Measurements from ENCODE around the gene HPS5. TPM values are rescaled to one million over a fixed set of nuclear protein-coding genes. Genes with fewer than 3 reads are reported as not detected.
"Not testable (repeated sequence)": the region's sequence is repeated elsewhere in the genome, so short reads cannot be mapped to it uniquely, and the experiment has no call there.

The HPS5 gene
- total RNA-seq, 2 experiments from 2014 or later, result 23.0 to 29.9 TPM

DNA sequence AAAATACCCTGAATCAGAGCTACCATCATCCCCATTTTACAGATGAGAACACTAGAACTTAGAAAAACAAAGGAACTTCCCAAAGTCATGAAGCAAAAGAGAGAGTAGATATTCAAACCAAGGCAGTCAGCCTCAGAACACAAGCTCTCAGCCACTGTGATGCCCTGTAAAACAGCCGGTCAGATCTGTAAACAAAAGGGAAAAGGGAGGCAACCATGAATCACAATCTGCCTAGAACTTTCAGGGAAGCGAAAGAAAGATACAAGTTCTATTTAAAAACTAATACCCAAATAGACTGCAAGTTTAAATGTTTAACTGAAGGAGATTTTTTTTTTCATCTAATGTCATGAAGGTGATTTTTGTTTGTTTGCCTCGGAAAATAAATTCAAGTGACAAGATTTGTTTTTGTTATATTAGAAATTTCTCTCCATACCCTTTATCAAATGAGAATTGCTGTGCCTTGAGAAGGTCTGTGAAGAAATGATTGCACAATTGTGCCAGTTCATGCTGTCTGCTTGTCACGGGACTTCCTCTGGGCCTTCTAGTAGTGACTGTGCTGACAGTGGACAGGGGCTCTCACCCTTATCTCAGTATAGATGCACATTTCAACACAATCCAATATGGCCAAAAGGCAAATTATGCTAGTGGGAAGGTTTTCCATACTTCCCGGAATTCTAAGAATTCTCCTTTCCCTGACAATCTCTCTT is 44.2 kb downstream of the HPS5 start:
- ChIA-PET POLR2A (interaction anchor here (0.7 kb wide), 2 partner anchors 137 to 356 kb away, joined by 4 read pairs; partner anchors contain the start of gene SPTY2D1), CTCF (ENCODE audit: unreplicated experiment) (no interaction called here)
- intact Hi-C loops (cut with micrococcal nuclease; ENCODE audit: unreplicated experiment), result no loop called here
- Histone ChIP-seq H3K4me3 (ENCODE audit: low read depth, low read length, poor library complexity, severe bottlenecking) (no peak overlapping the region), H4K20me1 (ENCODE audit: insufficient read depth, low read length) (no peaks in the 10 kb centered on the region), H3K79me2 (ENCODE audit: insufficient read depth, low read depth, low read length) (no peaks in the 10 kb centered on the region), H2AFZ (ENCODE audit: low read length) (no peak overlapping the region), H3K9me2 (ENCODE audit: insufficient read depth, low read length) (no peaks in the 10 kb centered on the region), H3K27ac (ENCODE audit: low read depth, low read length, poor library complexity, severe bottlenecking) (no peak overlapping the region), H3K4me2 (ENCODE audit: low read length) (no peak overlapping the region), H3K4me1 (ENCODE audit: insufficient read depth, low read length, poor library complexity, severe bottlenecking) (peaks cover 5% of the 10 kb centered on the region), H3K36me3 (ENCODE audit: insufficient read depth, low read length) (peaks cover 44% of the 10 kb centered on the region), H3K9me3 (ENCODE audit: low read length) (no peaks in the 10 kb centered on the region)
- TF ChIP-seq EZH2phosphoT487 (IDR thresholded peaks at IDR 0.05; ENCODE audit: borderline replicate concordance, low read depth, low read length), result no peak
- no peak for TF ChIP-seq CTCF (conservative IDR thresholded peaks at IDR 0.05; ENCODE audit: low read length)
- DNase-seq (ENCODE audit: low spot score), result no peak
- no TSS peak for BruUV-seq (replicated peaks)

GRCh38 chr11:18271206-18271605 is 50.7 kb downstream of the HPS5 start:
- H3K9me2 ChIP-seq (ENCODE audit: insufficient read depth, low read length), result no peaks in the 10 kb centered on the region
- no peak overlapping the region for H3K4me3 ChIP-seq (ENCODE audit: low read depth, low read length, poor library complexity, severe bottlenecking)
- H3K79me2 ChIP-seq (ENCODE audit: insufficient read depth, low read depth, low read length), result no peaks in the 10 kb centered on the region
- no TSS peak for BruUV-seq (replicated peaks)
- H2AFZ ChIP-seq (ENCODE audit: low read length), result no peak overlapping the region
- no peaks in the 10 kb centered on the region for H3K36me3 ChIP-seq (ENCODE audit: insufficient read depth, low read length)
- TF ChIP-seq CTCF (conservative IDR thresholded peaks at IDR 0.05; ENCODE audit: low read length) (no peak), EZH2phosphoT487 (IDR thresholded peaks at IDR 0.05; ENCODE audit: borderline replicate concordance, low read depth, low read length) (no peak)
- peaks cover 3% of the 10 kb centered on the region for H3K4me1 ChIP-seq (ENCODE audit: insufficient read depth, low read length, poor library complexity, severe bottlenecking)
- DNase-seq (ENCODE audit: low spot score), result no peak
- POLR2A ChIA-PET, result no interaction called here
- CTCF ChIA-PET (ENCODE audit: unreplicated experiment), result no interaction called here
- H3K9me3 ChIP-seq (ENCODE audit: low read length), result no peaks in the 10 kb centered on the region
- H4K20me1 ChIP-seq (ENCODE audit: insufficient read depth, low read length), result no peaks in the 10 kb centered on the region
- no peak overlapping the region for H3K27ac ChIP-seq (ENCODE audit: low read depth, low read length, poor library complexity, severe bottlenecking)
- H3K4me2 ChIP-seq (ENCODE audit: low read length), result no peak overlapping the region
- intact Hi-C loops (cut with micrococcal nuclease; ENCODE audit: unreplicated experiment), result no loop called here

DNA sequence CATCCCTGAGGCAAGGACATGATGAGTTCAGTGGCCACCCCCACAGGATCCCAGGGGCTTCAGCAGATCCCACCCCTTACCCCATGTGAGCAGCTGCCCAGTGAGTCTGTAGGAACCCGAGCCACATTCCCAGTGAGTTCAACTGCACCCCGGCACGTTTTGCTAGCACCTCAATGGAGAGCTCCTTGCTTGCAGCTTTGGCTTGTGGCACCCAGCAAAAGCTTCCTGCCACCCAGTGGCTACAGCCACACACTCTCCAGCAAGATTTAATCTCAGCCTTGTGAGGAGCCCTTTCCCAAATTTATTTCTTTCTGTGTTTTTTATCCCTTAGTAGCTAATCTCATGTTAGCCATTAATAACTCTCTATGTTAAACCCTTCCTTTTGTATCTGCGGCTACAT is 51.8 kb downstream of the HPS5 start:
- Histone ChIP-seq H3K79me2 (ENCODE audit: insufficient read depth, low read depth, low read length) (no peaks in the 10 kb centered on the region), H3K27ac (ENCODE audit: low read depth, low read length, poor library complexity, severe bottlenecking) (no peak overlapping the region), H3K4me2 (ENCODE audit: low read length) (no peak overlapping the region), H3K4me1 (ENCODE audit: insufficient read depth, low read length, poor library complexity, severe bottlenecking) (peaks cover 9% of the 10 kb centered on the region), H4K20me1 (ENCODE audit: insufficient read depth, low read length) (no peaks in the 10 kb centered on the region), H3K4me3 (ENCODE audit: low read depth, low read length, poor library complexity, severe bottlenecking) (no peak overlapping the region), H3K9me2 (ENCODE audit: insufficient read depth, low read length) (no peaks in the 10 kb centered on the region), H3K9me3 (ENCODE audit: low read length) (no peaks in the 10 kb centered on the region), H2AFZ (ENCODE audit: low read length) (no peak overlapping the region), H3K36me3 (ENCODE audit: insufficient read depth, low read length) (no peaks in the 10 kb centered on the region)
- ChIA-PET POLR2A (no interaction called here), CTCF (ENCODE audit: unreplicated experiment) (no interaction called here)
- DNase-seq (ENCODE audit: low spot score), result peak; percentile 26
- BruUV-seq (replicated peaks), result no TSS peak
- peak; percentile 39 for TF ChIP-seq CTCF (conservative IDR thresholded peaks at IDR 0.05; ENCODE audit: low read length)
- no peak for TF ChIP-seq EZH2phosphoT487 (IDR thresholded peaks at IDR 0.05; ENCODE audit: borderline replicate concordance, low read depth, low read length)
- intact Hi-C loops (cut with micrococcal nuclease; ENCODE audit: unreplicated experiment), result no loop called here

DNA sequence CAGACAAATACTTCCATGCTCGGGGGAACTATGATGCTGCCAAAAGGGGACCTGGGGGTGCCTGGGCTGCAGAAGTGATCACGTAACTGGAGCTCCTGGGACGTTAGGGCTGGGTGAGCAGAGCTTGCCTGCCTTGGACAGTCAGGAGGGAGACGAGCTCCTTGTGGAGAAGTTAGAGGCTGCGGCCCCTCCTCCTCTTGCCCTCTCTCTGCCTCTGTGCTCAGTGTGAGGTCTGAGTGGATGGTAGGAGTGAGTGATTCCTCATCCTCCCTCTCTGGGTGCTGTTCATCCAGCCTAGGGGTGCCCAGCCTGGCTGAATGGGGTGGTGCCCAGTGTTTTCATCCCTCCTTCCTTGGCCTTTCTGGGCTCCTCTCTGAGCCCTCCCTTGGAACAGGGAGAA is 52.7 kb downstream of the HPS5 start:
- H4K20me1 ChIP-seq (ENCODE audit: insufficient read depth, low read length); CTCF ChIA-PET (ENCODE audit: unreplicated experiment); H3K9me3 ChIP-seq (ENCODE audit: low read length); H3K4me2 ChIP-seq (ENCODE audit: low read length); H3K4me3 ChIP-seq (ENCODE audit: low read depth, low read length, poor library complexity, severe bottlenecking); H3K9me2 ChIP-seq (ENCODE audit: insufficient read depth, low read length); H3K79me2 ChIP-seq (ENCODE audit: insufficient read depth, low read depth, low read length); H3K36me3 ChIP-seq (ENCODE audit: insufficient read depth, low read length); H2AFZ ChIP-seq (ENCODE audit: low read length); BruUV-seq (replicated peaks); DNase-seq (ENCODE audit: low spot score); intact Hi-C loops (cut with micrococcal nuclease; ENCODE audit: unreplicated experiment); H3K27ac ChIP-seq (ENCODE audit: low read depth, low read length, poor library complexity, severe bottlenecking): not testable (repeated sequence)
- POLR2A ChIA-PET, result interaction anchor here (0.7 kb wide), 1 partner anchor 15 kb away, joined by 4 read pairs; no protein-coding TSS in a partner anchor
- peaks cover 10% of the 10 kb centered on the region for H3K4me1 ChIP-seq (ENCODE audit: insufficient read depth, low read length, poor library complexity, severe bottlenecking)

Measured in OCI-LY7 (cell line).